ENCODE measurements around the gene ELAC1.
"Not testable (repeated sequence)": the region's sequence is repeated elsewhere in the genome, so short reads cannot be mapped to it uniquely, and the experiment has no call there.

The ELAC1 gene

GRCh38 chr18:50967714-50968661 lies at the start of gene ELAC1:
TSS of gene ELAC1 (plus strand) at chr18:50968040. CDS start at chr18:50974405, 6,365 bp downstream.
- peak; percentile 20 to 34 for DNase-seq (ENCODE audit: low read depth in 2 of 2, low spot score in 1 of 2)

DNA sequence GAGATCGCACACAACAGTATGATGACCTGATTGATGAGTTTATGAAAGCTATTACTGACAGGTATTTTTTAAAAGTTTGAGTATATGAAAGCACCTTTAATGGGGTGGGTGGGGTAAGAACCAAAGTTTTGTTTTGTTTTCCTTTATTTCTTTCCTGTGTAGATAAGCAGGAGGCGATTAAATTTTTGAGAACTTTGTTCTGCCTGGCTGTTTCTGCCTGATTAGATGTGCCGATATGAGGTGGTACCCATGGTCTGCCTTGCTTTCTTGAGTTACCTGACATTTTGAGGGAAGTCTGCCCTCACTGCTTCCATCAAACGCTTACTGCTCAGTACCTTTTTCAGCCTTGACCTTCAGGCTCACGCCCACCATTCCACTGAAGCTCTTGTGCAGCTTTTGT lies 49.7 kb upstream of the ELAC1 start:
- DNase-seq (ENCODE audit: low read depth in 2 of 2, low spot score in 1 of 2) = no peak

DNA sequence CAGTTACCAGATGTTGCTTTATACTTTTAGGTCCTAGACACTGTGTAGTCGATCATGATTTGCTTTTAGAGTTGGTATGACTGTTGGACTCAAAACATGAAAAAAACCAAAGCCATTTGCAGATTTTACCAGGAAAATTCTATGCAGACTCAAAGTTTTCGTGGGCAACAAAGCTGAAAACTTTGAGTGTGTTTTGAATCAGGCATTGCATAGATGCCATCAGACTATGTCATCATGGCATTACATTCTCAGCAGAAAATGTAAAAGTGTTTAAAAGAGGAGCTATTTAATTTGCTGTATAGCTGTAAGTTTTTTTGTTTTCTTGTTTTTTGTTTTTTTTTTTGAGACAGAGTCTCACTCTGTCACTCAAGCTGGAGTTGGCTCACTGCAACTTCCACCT lies 43.5 kb upstream of the ELAC1 start:
- no peak for DNase-seq (ENCODE audit: low read depth in 2 of 2, low spot score in 1 of 2)

DNA sequence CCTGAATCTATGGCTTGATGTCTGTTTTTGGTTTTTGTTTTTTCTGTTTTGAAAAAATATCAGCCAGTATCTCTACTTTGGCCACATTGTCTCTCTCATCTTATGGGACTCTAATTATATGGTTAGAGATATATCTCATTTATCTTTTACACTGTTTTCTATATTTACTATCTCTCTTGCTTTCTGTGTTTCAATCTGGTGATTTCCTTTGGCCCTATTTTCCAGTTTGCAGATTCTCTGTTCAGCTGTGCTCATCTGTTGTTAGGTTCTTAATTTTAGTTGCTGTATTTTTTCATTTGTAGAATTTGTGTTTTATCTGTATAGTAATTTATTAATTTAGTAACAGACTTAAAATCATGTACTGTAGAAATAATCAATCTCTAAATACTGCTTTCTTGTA lies 41.3 kb upstream of the ELAC1 start:
- no peak for DNase-seq (ENCODE audit: low read depth in 2 of 2, low spot score in 1 of 2)

DNA sequence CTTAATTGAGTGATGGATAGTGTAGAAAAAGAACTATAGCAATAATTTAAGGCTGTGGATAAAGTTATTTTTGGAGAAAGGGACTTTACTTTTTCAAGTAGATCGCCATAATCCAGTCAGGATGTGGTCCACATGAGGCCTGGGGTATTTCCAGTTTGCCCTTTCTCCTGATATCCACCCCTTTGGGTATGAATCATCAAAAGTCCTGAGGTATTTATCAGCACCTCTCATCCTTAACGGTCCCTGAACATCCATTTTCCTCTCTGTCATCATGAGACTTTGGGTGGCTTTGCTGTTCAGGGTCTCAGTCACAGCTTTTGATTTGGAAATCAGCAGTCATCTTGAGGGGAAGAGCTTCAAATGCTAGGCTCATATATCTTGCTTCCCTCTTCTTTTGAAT lies 39.3 kb upstream of the ELAC1 start:
- no peak for DNase-seq (ENCODE audit: low read depth in 2 of 2, low spot score in 1 of 2)

- DNase-seq (ENCODE audit: low read depth in 2 of 2, low spot score in 1 of 2) = no peak
Measured at GRCh38 chr18:50933684-50934083, 34.2 kb upstream of the ELAC1 start.

DNA sequence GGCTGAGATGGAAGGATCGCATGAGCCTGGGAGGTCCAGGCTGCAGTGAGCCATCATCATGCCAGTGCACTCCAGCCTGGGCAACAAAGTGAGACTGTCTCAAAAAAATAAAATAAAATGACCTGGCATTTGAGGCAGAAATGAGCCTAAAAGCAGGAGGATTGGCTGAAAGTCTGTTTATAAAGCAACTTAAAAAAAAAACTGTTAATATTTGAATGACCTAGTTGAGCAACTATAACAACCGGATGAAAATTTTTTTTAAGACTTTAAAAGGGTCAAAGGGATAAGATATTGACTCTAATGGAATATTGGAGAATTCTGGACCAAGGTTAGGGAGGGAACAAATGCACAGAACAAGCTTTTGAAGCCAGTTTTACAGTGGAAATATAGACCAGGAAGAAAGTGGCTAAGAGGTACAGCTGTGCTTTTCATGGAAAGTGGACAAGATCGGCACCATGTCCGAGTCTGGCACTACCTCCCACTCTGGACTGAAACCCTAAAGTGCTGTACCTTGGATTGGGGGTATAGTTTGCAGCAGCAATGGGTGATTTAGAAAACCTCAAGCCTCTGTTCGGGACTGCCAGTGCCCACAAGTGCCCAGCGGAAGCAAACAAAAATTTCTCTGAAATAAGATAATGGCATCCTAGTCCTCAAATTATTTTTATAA lies 33.2 kb upstream of the ELAC1 start:
- no peak for DNase-seq (ENCODE audit: low read depth in 2 of 2, low spot score in 1 of 2)

DNA sequence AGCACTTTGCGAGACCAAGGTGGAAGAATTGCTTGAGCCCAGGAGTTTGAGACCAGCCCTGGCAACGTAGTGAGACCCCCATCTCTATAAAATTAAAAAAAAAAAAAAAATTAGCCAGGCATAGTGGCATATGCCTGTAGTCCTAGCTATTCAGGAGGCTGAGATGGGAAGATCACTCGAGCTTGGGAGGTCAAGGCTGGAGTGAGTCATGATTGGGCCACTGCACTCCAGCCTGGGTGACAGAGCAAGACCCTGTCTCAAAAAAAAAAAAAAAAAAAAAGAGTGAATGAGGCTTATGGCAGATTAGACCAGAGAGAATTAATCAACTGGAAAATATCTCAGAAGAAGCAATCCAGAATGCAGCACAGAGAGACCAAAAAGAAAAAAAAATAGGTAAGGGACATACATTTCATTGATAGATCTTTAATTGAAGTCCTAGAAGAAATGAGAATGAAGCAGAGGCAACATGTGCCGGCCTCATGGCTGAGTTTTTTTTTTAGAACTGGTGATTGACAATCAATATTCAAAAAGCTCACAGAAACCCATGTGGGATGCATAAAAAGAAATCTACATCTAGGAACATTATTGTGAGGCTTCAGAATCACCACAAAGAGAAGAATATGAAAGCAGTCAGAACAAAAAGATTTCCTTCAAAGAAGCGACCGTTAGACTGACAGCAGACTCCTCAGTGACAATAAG lies 32.2 kb upstream of the ELAC1 start:
- DNase-seq (ENCODE audit: low read depth in 2 of 2, low spot score in 1 of 2) = no peak

DNA sequence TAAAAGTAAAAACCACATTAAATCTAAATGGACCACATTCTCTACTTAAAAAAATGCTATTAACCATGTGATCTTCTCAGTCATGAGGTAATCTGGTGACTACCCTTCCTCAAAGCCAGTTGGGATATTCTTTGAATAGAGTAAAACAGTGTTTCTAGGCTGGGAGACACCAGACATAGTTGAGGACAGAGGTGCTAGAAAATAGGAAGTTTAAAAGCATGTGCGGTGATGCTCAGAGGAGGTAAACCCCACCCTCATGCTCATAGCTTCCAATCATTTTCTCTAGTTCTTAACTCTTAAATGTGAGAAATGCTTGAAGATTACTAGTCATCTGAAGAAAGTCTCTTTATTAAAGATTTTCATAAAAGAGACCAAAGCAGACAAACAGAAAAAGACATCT lies 30.7 kb upstream of the ELAC1 start:
- DNase-seq (ENCODE audit: low read depth in 2 of 2, low spot score in 1 of 2) = no peak

DNA sequence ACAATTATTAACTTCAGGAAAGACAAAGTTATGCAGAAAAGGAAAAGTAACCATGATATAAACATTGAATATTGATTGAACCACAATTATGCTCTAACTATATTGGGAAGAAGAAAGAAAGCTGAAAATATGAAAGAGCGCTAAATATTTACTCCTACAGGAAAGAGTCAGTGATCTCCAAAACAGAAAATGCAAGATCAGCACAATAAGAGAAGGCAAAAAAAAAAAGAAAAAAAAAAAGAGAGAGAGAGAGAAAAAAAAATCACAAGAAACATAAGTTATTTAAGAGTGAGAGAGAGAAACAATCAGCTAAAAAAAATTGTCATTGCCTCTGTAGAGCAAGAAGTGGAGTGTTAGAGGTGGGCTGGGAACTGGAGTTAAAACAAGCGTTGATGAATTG lies 28.9 kb upstream of the ELAC1 start:
- DNase-seq (ENCODE audit: low read depth in 2 of 2, low spot score in 1 of 2) = no peak

DNA sequence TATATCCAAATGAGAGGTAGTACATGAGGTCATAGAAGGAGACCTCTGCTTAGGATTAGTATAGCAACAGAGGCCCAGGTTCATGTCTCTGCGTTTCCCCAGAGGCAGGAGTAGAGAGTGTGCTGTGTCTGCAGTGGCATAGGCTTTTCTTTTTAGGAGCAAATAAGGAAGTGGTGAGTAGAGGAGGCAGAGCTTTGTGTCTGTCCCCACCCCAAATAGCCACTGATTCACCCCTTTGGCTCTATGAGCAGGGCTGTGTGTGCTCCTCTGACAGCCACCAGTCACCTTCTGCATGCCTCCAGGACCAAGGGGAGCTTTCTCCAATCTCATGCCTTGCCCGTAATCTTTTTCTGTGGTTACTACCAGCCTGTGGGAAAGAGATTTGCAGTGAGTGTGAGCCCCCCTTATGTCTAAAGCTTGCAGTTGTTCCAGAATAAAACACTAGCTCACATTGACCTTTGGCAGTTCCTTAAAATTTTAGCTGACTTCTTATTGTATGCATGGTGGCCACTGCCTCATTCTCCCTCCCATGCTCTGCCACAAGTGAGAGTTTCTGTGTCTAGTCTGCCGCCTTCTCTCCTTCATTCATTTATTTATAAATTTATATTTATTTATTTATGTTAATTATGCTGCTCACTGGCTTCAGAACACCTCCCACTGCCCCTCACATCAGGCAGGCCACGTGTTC lies 23.5 kb upstream of the ELAC1 start:
- DNase-seq (ENCODE audit: low read depth in 2 of 2, low spot score in 1 of 2) = no peak

DNA sequence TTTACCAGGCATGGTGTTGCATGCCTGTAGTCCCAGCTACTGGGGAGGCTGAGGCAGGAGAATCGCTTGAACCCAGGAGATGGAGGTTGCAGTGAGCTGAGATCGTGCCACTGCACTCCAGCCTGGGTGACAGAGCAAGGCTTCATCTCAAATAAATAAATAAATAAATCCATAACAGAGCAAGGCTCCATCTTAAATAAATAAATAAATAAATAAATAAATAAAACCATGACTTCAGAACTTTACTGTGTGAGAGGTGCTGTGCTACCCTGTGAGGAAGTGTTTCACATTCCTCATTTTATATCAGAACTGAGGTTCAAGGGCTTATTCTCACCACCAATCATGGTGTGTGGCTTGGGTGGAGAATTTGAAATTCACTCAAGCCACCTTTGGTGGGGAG lies 21.9 kb upstream of the ELAC1 start:
- DNase-seq (ENCODE audit: low read depth in 2 of 2, low spot score in 1 of 2) = not testable (repeated sequence)

- no peak for DNase-seq (ENCODE audit: low read depth in 2 of 2, low spot score in 1 of 2)
Measured at GRCh38 chr18:50947899-50948298, 19.9 kb upstream of the ELAC1 start.

DNA sequence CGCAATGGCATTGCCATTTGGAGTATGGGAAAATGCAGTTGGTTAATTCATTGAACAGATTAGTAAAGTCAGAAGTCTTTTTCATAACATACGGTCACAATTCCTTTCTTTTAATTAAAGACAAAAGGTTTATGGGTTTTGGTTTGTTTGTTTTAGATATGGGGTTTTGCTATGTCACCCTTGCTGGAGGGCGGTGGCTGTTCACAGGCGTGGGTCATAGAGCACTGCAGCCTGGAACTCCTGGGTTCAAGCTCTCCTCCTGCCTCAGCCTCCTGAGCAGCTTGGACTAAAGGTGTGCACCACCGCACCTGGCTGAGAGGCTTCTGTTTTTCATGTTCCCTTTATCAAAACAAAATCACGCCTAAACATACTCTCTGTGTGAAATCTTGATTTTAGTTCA lies 18.7 kb upstream of the ELAC1 start:
- no peak for DNase-seq (ENCODE audit: low read depth in 2 of 2, low spot score in 1 of 2)

GRCh38 chr18:50950626-50951025 lies 17.2 kb upstream of the ELAC1 start:
- no peak for DNase-seq (ENCODE audit: low read depth in 2 of 2, low spot score in 1 of 2)

- DNase-seq (ENCODE audit: low read depth in 2 of 2, low spot score in 1 of 2) = no peak
Measured at GRCh38 chr18:50953822-50954221, 14.0 kb upstream of the ELAC1 start.

DNA sequence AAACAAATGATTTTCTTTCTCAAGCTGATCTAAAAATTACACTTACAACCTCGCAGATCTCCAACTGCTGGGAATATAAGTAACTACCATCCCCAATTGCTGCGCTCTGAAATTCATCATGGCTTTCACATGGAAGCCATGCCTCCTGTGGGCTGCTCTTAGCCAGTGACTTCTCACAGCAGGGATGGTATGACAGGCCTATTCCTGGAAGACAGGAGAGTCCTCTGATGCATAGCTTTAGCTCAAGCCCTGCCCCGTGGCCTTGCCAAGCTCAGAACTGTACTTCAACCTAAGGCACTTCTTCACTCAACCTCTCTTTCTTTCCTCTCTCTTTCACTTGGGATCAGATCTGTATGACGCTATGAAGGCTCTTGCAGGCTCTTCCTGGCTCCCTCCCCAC lies 12.6 kb upstream of the ELAC1 start:
- DNase-seq (ENCODE audit: low read depth in 2 of 2, low spot score in 1 of 2) = no peak

DNA sequence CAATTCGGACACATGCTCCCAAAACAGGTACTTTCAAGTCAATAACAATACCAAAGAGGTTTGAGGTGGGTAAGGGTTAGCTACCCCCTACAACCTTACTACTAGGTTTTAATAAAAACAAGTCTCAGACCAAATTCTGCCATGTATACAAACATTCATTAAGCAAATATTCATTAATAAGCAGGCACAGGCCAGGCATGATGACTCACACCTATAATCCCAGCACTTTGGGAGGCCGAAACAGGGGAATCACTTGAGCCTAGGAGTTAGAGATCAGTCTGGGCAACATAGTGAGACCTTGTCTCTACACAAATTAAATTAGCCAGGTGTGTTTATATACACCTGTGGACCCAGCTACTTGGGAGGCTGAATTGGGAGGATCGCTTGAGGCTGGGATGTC lies 11.7 kb upstream of the ELAC1 start:
- no peak for DNase-seq (ENCODE audit: low read depth in 2 of 2, low spot score in 1 of 2)

GRCh38 chr18:50961974-50962373 lies 5.9 kb upstream of the ELAC1 start:
- DNase-seq (ENCODE audit: low read depth in 2 of 2, low spot score in 1 of 2) = no peak

GRCh38 chr18:50969448-50969847 lies 1.6 kb downstream of the ELAC1 start:
- DNase-seq (ENCODE audit: low read depth in 2 of 2, low spot score in 1 of 2) = no peak

DNA sequence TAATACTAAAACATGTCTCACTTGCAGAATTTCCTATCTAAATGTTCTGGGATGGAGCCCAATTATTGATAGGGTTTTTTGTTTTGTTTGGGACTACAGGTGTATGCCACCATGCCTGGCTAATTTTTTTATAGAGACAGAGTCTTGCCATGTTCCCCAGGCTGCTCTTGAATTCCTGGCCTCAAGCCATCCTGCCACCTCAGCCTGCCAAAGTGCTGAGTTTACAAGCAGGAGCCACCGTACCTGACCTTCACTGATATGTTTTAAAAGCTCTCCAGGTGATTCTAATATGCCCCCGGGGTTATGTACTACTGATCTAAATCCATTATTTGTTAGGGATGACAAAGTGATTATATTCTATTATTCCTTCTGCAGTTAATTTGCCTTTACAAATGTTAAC lies 2.2 kb downstream of the ELAC1 start:
- DNase-seq (ENCODE audit: low read depth in 2 of 2, low spot score in 1 of 2) = no peak
